GM12878 (cell line): ENCODE results near the gene GRIK1. TPM values are rescaled to one million over a fixed set of nuclear protein-coding genes. Genes with fewer than 3 reads are reported as not detected.

Experiments used
- ATAC-seq: fragments of 200-7000 bp; cut with Tn5 transposase; 3 replicates; pipeline ENCODE4 v1.9.1; 2020; ENCODE audit warnings: mild to moderate bottlenecking, moderate library complexity
- BruUV-seq: library from RNA; stranded (reverse); fragments of 400-500 nt; replicated peaks from 2 replicates; lab custom pipeline; 2021; lab: Mats Ljungman, UMichigan
- CTCF ChIA-PET: fragments of 300-600 bp; sonication (Branson Sonifier 250); formaldehyde crosslinking; extraction: SDS; loops from one replicate; lab custom pipeline; 2021; ENCODE audit warnings: inconsistent platforms; lab: Yijun Ruan, JAX
- POLR2A ChIA-PET: fragments of 350-600 bp; formaldehyde crosslinking; extraction: SDS; loops from one replicate; lab custom pipeline; 2021; ENCODE audit warnings: inconsistent platforms; lab: Charles Lee
- RAD21 ChIA-PET: fragments of 300-600 bp; sonication (Branson Sonifier 250); formaldehyde crosslinking; loops from one replicate; lab custom pipeline; 2023; ENCODE audit warnings: antibody characterized with exemption; ENCODE audit not compliant: unreplicated experiment; lab: Charles Lee
- SMC1A ChIA-PET: fragments of 300-600 bp; sonication (Branson Sonifier 250); formaldehyde crosslinking; loops from one replicate; lab custom pipeline; 2023; ENCODE audit not compliant: unreplicated experiment, uncharacterized antibody; lab: Charles Lee
- DNase-seq: peaks from one replicate; pipeline ENCODE4 v3.0.0-alpha.2; 2011; ENCODE audit warnings: low read depth, low spot score
- FAIRE-seq: peaks from 3 replicates; lab custom pipeline; 2011; peaks lifted over from hg19 to GRCh38; lab: Jason Lieb, UNC
- H2AFZ ChIP-seq: 2 replicates; pipeline ENCODE4 v1.6.0; 2011; ENCODE audit warnings: low read depth, low read length, control low read depth; ENCODE audit not compliant: control insufficient read depth
- H3K27ac ChIP-seq: 2 replicates; pipeline ENCODE4 v1.5.1; 2011; ENCODE audit warnings: control low read depth; ENCODE audit not compliant: control insufficient read depth, insufficient read depth
- H3K27me3 ChIP-seq, 2 experiments: replicated peaks in 1 of 2; 2 replicates each; pipeline versions ENCODE4 v1.6.0 to v1.6.1; 2011; ENCODE audit warnings: low read length in 1 of 2; ENCODE audit not compliant: control insufficient read depth in 2 of 2, insufficient read depth in 2 of 2
- H3K36me3 ChIP-seq, 2 experiments: 2 replicates each; pipeline ENCODE4 v1.5.1; 2011; ENCODE audit warnings: low read length in 1 of 2; ENCODE audit not compliant: control insufficient read depth in 2 of 2, insufficient read depth in 2 of 2
- H3K4me1 ChIP-seq: 2 replicates; pipeline ENCODE4 v1.6.1; 2011; ENCODE audit warnings: mild to moderate bottlenecking, low read length, moderate library complexity, mixed read lengths; ENCODE audit not compliant: control insufficient read depth, insufficient read depth
- H3K4me2 ChIP-seq: 2 replicates; pipeline ENCODE4 v1.6.0; 2011; ENCODE audit warnings: control low read depth; ENCODE audit not compliant: control insufficient read depth, insufficient read depth
- H3K4me3 ChIP-seq: fragments of 200-600 bp; sonication (generic); 2 replicates; pipeline ENCODE4 v1.5.1; 2016
- H3K79me2 ChIP-seq: 2 replicates; pipeline ENCODE4 v1.6.0; 2011; ENCODE audit warnings: low read length; ENCODE audit not compliant: control insufficient read depth, insufficient read depth
- H3K9ac ChIP-seq: 2 replicates; pipeline ENCODE4 v1.8.0; 2011; ENCODE audit warnings: low read length, control low read depth, mixed read lengths; ENCODE audit not compliant: control insufficient read depth, insufficient read depth
- H3K9me3 ChIP-seq: replicated peaks from 3 replicates; pipeline ENCODE4 v1.5.1; 2011; ENCODE audit warnings: mild to moderate bottlenecking, low read length; ENCODE audit not compliant: control insufficient read depth, insufficient read depth
- H4K20me1 ChIP-seq: 2 replicates; pipeline ENCODE4 v1.6.0; 2011; ENCODE audit not compliant: control insufficient read depth, insufficient read depth
- HDAC2 ChIP-seq: fragments of 200-600 bp; sonication (generic); IDR thresholded peaks from 2 replicates; pipeline ENCODE4 v1.6.1; 2017
- IKZF2 ChIP-seq, 2 experiments: fragments of 450-650 bp; IDR thresholded peaks; 2 replicates each; pipeline ENCODE4 v1.6.1; 2017; ENCODE audit warnings: mild to moderate bottlenecking in 2 of 2, moderate library complexity in 2 of 2
- JUND ChIP-seq: IDR thresholded peaks from 2 replicates; pipeline ENCODE4 v1.6.1; 2012; ENCODE audit warnings: low read depth, mild to moderate bottlenecking, low read length, improper control_type of control experiment, moderate library complexity
- KLF5 ChIP-seq: fragments of 450-650 bp; IDR thresholded peaks from 2 replicates; pipeline ENCODE4 v1.6.1; 2014; ENCODE audit warnings: mild to moderate bottlenecking; ENCODE audit not compliant: partially characterized antibody
- MEF2B ChIP-seq: fragments of 450-650 bp; IDR thresholded peaks from 2 replicates; pipeline ENCODE4 v1.6.1; 2018; ENCODE audit warnings: mild to moderate bottlenecking, moderate library complexity; ENCODE audit not compliant: partially characterized antibody, poor library complexity, severe bottlenecking
- MTA2 ChIP-seq: fragments of 450-650 bp; IDR thresholded peaks from 2 replicates; pipeline ENCODE4 v1.6.1; 2016; ENCODE audit warnings: low read depth, mild to moderate bottlenecking, moderate library complexity
- PKNOX1 ChIP-seq: fragments of 450-650 bp; IDR thresholded peaks from 2 replicates; pipeline ENCODE4 v1.6.1; 2016; ENCODE audit warnings: mild to moderate bottlenecking
- RELB ChIP-seq: fragments of 450-650 bp; IDR thresholded peaks from 2 replicates; pipeline ENCODE4 v1.6.1; 2017; ENCODE audit warnings: low read depth, mild to moderate bottlenecking, moderate library complexity
- SMAD1 ChIP-seq: fragments of 450-650 bp; IDR thresholded peaks from 2 replicates; pipeline ENCODE4 v1.6.1; 2018; ENCODE audit warnings: mild to moderate bottlenecking, low read depth; ENCODE audit not compliant: partially characterized antibody
- SMC3 ChIP-seq: IDR thresholded peaks from 2 replicates; pipeline ENCODE4 v1.6.1; 2011; ENCODE audit warnings: low read length, improper control_type of control experiment, borderline replicate concordance
- SP1 ChIP-seq: IDR thresholded peaks from one replicate; pipeline ENCODE4 v1.6.1; 2011; ENCODE audit warnings: low read depth, low read length
- SUPT20H ChIP-seq: IDR thresholded peaks from 2 replicates; pipeline ENCODE4 v1.6.1; 2011; ENCODE audit warnings: low read depth, mild to moderate bottlenecking, low read length, moderate library complexity, borderline replicate concordance; ENCODE audit not compliant: control insufficient read depth
- YBX1 ChIP-seq: fragments of 450-650 bp; IDR thresholded peaks from 2 replicates; pipeline ENCODE4 v1.6.1; 2016; ENCODE audit warnings: antibody characterized with exemption
- WGBS: methylation state at CpG from one replicate; pipeline ENCODE4 v1.1.6; 2016; ENCODE audit warnings: low lambda C conversion rate; ENCODE audit not compliant: insufficient replicate concordance, insufficient coverage; ENCODE audit errors: missing lambda C conversion rate; 5-methylcytosine and 5-hydroxymethylcytosine counted together
- in situ Hi-C: fragments of 300-500 bp; cut with MboI; formaldehyde crosslinking; loops from 9 replicates; pipeline ENCODE4 v1.14.3; 2018; ENCODE audit warnings: mixed read lengths
- intact Hi-C: fragments of 100-400 bp; cut with micrococcal nuclease; formaldehyde crosslinking; loops from one replicate; pipeline ENCODE4 v1.14.2; 2022; ENCODE audit not compliant: unreplicated experiment
- polyA plus RNA-seq, 11 experiments: library from polyadenylated mRNA; depleted of rRNA in 4 of 11; unstranded in 6 of 11; stranded (reverse) in 5 of 11; fragments of >200 nt; fragmentation: Nextera tagmentation in 4 of 11; fragmentation: Illumina TruSeq in 1 of 11; extraction: Ambion mirVana in 4 of 11; extraction: Trizol in 1 of 11; gene quantifications; 1 replicate in 1 of 11; 2 replicates in 10 of 11; pipeline versions ENCODE4 v1.2.1 to v1.2.3, GENCODE V29; 2011 to 2016; ENCODE audit warnings: inconsistent platforms in 2 of 11, missing spikeins in 2 of 11, low read depth in 1 of 11
- total RNA-seq, 4 experiments: library from RNA; depleted of rRNA in 3 of 4; stranded (reverse); fragments of >200 nt in 3 of 4; fragmentation: Illumina TruSeq in 1 of 4; extraction: Trizol in 1 of 4; gene quantifications; 2 replicates each; pipeline versions ENCODE4 v1.2.1 to v1.2.3, GENCODE V29; 2013 to 2021
- TF ChIP-seq, protein P1 (sequence below): fragments of 450-650 bp; IDR thresholded peaks from 2 replicates; pipeline ENCODE4 v1.6.1; 2018; ENCODE audit warnings: mild to moderate bottlenecking, low read depth, moderate library complexity; ENCODE audit not compliant: partially characterized antibody

Gene GRIK1
- total and polyA plus RNA-seq, 10 of the 15 experiments (the other 5 are each of a cell fraction or from before 2014, with no cell fraction given): 0.05 to 0.13 (median 0.09) TPM; not detected in 7

GRCh38 chr21:29812947-29813346, 126.8 kb downstream of the GRIK1 start (continued):
- no peak for TF ChIP-seq RELB
- TF ChIP-seq YBX1: no peak
- TF ChIP-seq SMAD1: no peak

GRCh38 chr21:29810871-29811270, 128.9 kb downstream of the GRIK1 start:
- ChIA-PET POLR2A (no interaction called here), RAD21 (no interaction called here), CTCF (no interaction called here), SMC1A (no interaction called here)
- TF ChIP-seq HDAC2: no peak
- TF ChIP-seq SMC3: no peak
- no peak for TF ChIP-seq PKNOX1
- TF ChIP-seq SP1: no peak
- TF ChIP-seq SUPT20H: no peak
- no peak for TF ChIP-seq JUND
- TF ChIP-seq MTA2: no peak
- TF ChIP-seq, protein P1, sequence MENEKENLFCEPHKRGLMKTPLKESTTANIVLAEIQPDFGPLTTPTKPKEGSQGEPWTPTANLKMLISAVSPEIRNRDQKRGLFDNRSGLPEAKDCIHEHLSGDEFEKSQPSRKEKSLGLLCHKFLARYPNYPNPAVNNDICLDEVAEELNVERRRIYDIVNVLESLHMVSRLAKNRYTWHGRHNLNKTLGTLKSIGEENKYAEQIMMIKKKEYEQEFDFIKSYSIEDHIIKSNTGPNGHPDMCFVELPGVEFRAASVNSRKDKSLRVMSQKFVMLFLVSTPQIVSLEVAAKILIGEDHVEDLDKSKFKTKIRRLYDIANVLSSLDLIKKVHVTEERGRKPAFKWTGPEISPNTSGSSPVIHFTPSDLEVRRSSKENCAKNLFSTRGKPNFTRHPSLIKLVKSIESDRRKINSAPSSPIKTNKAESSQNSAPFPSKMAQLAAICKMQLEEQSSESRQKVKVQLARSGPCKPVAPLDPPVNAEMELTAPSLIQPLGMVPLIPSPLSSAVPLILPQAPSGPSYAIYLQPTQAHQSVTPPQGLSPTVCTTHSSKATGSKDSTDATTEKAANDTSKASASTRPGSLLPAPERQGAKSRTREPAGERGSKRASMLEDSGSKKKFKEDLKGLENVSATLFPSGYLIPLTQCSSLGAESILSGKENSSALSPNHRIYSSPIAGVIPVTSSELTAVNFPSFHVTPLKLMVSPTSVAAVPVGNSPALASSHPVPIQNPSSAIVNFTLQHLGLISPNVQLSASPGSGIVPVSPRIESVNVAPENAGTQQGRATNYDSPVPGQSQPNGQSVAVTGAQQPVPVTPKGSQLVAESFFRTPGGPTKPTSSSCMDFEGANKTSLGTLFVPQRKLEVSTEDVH: no peak
- TF ChIP-seq KLF5: no peak
- no peak for TF ChIP-seq IKZF2 (IDR thresholded peaks at IDR 0.05)
- TF ChIP-seq MEF2B: no peak
- no peaks in the 10 kb centered on the region for H3K79me2 ChIP-seq
- no peak for DNase-seq
- no peak for ATAC-seq
- no peaks in the 10 kb centered on the region for H3K27me3 ChIP-seq
- no peaks in the 10 kb centered on the region for H3K4me1 ChIP-seq
- no peaks in the 10 kb centered on the region for H4K20me1 ChIP-seq
- H3K27ac ChIP-seq: no peak overlapping the region
- 6% methylated on average over 4 of the region's 4 CpGs for WGBS
- no TSS peak for BruUV-seq
- no peak overlapping the region for H2AFZ ChIP-seq
- no peak overlapping the region for H3K4me2 ChIP-seq
- no peak overlapping the region for H3K4me3 ChIP-seq
- H3K9ac ChIP-seq: no peak overlapping the region
- no peak for FAIRE-seq
- intact Hi-C loops: no loop called here
- in situ Hi-C loops: no loop called here
- no peaks in the 10 kb centered on the region for H3K9me3 ChIP-seq
- no peaks in the 10 kb centered on the region for H3K36me3 ChIP-seq
